WTC11 (cell line): ENCODE data around the gene ZCCHC7.

Experiments used
- FOXJ3 ChIP-seq: sonication (generic); formaldehyde crosslinking; IDR thresholded peaks from 2 replicates; pipeline ENCODE4 v1.9.0; 2021; ENCODE audit warnings: missing genetic modification reagents, mild to moderate bottlenecking, borderline replicate concordance
- FOXK1 ChIP-seq: sonication (generic); formaldehyde crosslinking; IDR thresholded peaks from 2 replicates; pipeline ENCODE4 v1.8.0; 2022; ENCODE audit warnings: mild to moderate bottlenecking, moderate library complexity, missing genetic modification reagents
- NR3C1 ChIP-seq: sonication (generic); formaldehyde crosslinking; conservative IDR thresholded peaks from 2 replicates; pipeline ENCODE4 v1.8.1; 2023; ENCODE audit warnings: low read depth, mild to moderate bottlenecking, missing genetic modification reagents
- OVOL2 ChIP-seq: fragments of 250-450 bp; sonication (Bioruptor Pico); IDR thresholded peaks from 2 replicates; pipeline ENCODE4 v1.9.0; 2021; ENCODE audit warnings: mild to moderate bottlenecking, borderline replicate concordance
- PRRX2 ChIP-seq: fragments of 250-450 bp; sonication (Bioruptor Pico); IDR thresholded peaks from 2 replicates; pipeline ENCODE4 v1.8.0; 2021; ENCODE audit warnings: mild to moderate bottlenecking
- TEAD1 ChIP-seq: sonication (generic); formaldehyde crosslinking; IDR thresholded peaks from 2 replicates; pipeline ENCODE4 v1.8.0; 2022; ENCODE audit warnings: mild to moderate bottlenecking, missing genetic modification reagents
- TEAD4 ChIP-seq: sonication (generic); formaldehyde crosslinking; IDR thresholded peaks from 2 replicates; pipeline ENCODE4 v1.8.0; 2022; ENCODE audit warnings: mild to moderate bottlenecking, missing genetic modification reagents
- TP53 ChIP-seq: sonication (generic); formaldehyde crosslinking; IDR thresholded peaks from 2 replicates; pipeline ENCODE4 v1.8.1; 2023; ENCODE audit warnings: mild to moderate bottlenecking, missing genetic modification reagents
- TF ChIP-seq, protein P1 (sequence below): sonication (generic); formaldehyde crosslinking; IDR thresholded peaks from 2 replicates; pipeline ENCODE4 v1.8.1; 2022; ENCODE audit warnings: low read depth, missing genetic modification reagents, borderline replicate concordance
- TF ChIP-seq, protein P2 (sequence below): sonication (generic); formaldehyde crosslinking; IDR thresholded peaks from 2 replicates; pipeline ENCODE4 v1.8.1; 2023; ENCODE audit warnings: mild to moderate bottlenecking, missing genetic modification reagents
- TF ChIP-seq, protein P3 (sequence below): fragments of 200-600 bp; IDR thresholded peaks from 2 replicates; pipeline ENCODE4 v1.8.0; 2022; ENCODE audit warnings: antibody characterized with exemption
- TF ChIP-seq, protein P4 (sequence below): sonication (generic); formaldehyde crosslinking; IDR thresholded peaks from 2 replicates; pipeline ENCODE4 v1.8.0; 2022; ENCODE audit warnings: mild to moderate bottlenecking, missing genetic modification reagents

DNA sequence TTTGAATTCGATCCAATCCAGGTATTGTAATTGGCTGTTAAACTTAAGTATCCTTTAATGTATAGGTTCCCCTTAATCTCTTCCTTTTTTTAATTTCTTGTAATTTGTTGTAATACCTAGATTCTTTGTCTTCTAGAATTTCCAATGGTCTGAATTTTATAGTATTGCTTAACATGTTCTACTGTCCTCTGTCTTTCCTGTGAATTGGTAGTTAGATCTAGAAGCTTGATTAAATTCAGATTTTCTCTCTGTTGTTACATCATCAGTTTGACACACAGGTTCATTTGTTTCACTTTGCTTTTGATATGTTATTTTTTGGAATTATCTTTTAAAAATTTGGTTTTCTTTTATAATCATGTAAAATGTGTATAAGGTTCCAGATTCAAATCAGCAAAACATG lies 13.8 kb downstream of the ZCCHC7 start:
- TF ChIP-seq, protein P1, sequence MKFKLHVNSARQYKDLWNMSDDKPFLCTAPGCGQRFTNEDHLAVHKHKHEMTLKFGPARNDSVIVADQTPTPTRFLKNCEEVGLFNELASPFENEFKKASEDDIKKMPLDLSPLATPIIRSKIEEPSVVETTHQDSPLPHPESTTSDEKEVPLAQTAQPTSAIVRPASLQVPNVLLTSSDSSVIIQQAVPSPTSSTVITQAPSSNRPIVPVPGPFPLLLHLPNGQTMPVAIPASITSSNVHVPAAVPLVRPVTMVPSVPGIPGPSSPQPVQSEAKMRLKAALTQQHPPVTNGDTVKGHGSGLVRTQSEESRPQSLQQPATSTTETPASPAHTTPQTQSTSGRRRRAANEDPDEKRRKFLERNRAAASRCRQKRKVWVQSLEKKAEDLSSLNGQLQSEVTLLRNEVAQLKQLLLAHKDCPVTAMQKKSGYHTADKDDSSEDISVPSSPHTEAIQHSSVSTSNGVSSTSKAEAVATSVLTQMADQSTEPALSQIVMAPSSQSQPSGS: no peak
- TF ChIP-seq TEAD4 (CRISPR knock-in tag): no peak
- no peak for TF ChIP-seq OVOL2 (CRISPR knock-in tag)
- TF ChIP-seq FOXK1 (CRISPR knock-in tag): no peak
- TF ChIP-seq, protein P2, sequence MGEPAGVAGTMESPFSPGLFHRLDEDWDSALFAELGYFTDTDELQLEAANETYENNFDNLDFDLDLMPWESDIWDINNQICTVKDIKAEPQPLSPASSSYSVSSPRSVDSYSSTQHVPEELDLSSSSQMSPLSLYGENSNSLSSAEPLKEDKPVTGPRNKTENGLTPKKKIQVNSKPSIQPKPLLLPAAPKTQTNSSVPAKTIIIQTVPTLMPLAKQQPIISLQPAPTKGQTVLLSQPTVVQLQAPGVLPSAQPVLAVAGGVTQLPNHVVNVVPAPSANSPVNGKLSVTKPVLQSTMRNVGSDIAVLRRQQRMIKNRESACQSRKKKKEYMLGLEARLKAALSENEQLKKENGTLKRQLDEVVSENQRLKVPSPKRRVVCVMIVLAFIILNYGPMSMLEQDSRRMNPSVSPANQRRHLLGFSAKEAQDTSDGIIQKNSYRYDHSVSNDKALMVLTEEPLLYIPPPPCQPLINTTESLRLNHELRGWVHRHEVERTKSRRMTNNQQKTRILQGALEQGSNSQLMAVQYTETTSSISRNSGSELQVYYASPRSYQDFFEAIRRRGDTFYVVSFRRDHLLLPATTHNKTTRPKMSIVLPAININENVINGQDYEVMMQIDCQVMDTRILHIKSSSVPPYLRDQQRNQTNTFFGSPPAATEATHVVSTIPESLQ (CRISPR knock-in tag): no peak
- TF ChIP-seq, protein P3, sequence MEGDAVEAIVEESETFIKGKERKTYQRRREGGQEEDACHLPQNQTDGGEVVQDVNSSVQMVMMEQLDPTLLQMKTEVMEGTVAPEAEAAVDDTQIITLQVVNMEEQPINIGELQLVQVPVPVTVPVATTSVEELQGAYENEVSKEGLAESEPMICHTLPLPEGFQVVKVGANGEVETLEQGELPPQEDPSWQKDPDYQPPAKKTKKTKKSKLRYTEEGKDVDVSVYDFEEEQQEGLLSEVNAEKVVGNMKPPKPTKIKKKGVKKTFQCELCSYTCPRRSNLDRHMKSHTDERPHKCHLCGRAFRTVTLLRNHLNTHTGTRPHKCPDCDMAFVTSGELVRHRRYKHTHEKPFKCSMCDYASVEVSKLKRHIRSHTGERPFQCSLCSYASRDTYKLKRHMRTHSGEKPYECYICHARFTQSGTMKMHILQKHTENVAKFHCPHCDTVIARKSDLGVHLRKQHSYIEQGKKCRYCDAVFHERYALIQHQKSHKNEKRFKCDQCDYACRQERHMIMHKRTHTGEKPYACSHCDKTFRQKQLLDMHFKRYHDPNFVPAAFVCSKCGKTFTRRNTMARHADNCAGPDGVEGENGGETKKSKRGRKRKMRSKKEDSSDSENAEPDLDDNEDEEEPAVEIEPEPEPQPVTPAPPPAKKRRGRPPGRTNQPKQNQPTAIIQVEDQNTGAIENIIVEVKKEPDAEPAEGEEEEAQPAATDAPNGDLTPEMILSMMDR: no peak
- TF ChIP-seq TP53 (CRISPR knock-in tag): no peak
- TF ChIP-seq FOXJ3 (CRISPR knock-in tag): no peak
- no peak for TF ChIP-seq NR3C1 (CRISPR knock-in tag)
- TF ChIP-seq, protein P4, sequence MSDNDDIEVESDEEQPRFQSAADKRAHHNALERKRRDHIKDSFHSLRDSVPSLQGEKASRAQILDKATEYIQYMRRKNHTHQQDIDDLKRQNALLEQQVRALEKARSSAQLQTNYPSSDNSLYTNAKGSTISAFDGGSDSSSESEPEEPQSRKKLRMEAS (CRISPR knock-in tag): no peak
- TF ChIP-seq PRRX2: no peak
- no peak for TF ChIP-seq TEAD1 (CRISPR knock-in tag)
